ENCODE measurements around the gene RIGI. TPM values are rescaled to one million over a fixed set of nuclear protein-coding genes. Genes with fewer than 3 reads are reported as not detected.

The RIGI gene
- total and polyA plus RNA-seq, 11 donors, result 1.8 to 18.5 (median 4.2) TPM

- Histone ChIP-seq H3K4me1 (peaks cover 0 to 8% (median 0%) of the 10 kb centered on the region in 12 donors), H3K27me3 (no peaks in the 10 kb centered on the region), H3K9me3 (no peaks in the 10 kb centered on the region), H3K36me3 (peaks cover 0 to 67% (median 32%) of the 10 kb centered on the region in 9 donors), H3K4me3 (no peak overlapping the region), H3K27ac (no peak overlapping the region)
- WGBS, 4 donors, result 93 to 96% (median 95%) methylated on average over 4 of the region's 4 CpGs
- no peak for ATAC-seq
- DNase-seq, result no peak
- intact Hi-C loops (cut with DNase I), result loop anchor here in 1 of 10 donors (10.0 kb wide), 1 partner anchor 58 kb away; no protein-coding TSS in a partner anchor
- TF ChIP-seq CTCF (IDR thresholded peaks at IDR 0.05), result no peak
- no peak for TF ChIP-seq POLR2A (IDR thresholded peaks at IDR 0.05)
Observed at GRCh38 chr9:32543047-32543446, 17.1 kb upstream of the RIGI start.

DNA sequence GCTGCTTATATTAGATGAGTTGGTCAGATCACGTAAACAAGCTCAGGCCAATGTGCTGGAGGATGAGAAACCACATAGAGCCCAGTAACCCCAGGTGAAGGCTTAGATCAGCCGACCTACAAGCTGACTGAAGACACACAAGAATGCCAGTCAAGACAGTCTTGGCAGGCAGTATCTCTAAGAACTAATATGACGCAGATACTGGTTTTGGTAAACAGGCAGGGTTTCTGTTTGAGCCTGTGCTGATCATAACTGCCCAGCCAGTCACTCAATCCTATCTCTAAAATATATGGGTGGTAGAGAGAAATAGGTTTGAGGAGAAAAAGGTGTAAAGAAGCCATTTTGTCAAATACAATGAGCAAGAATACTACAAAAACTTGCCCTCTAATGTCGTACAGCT, 7.8 kb upstream of the RIGI start:
- TF ChIP-seq POLR2A (IDR thresholded peaks at IDR 0.05), result no peak
- TF ChIP-seq CTCF (IDR thresholded peaks at IDR 0.05), result no peak
- peaks cover 0 to 10% (median 0%) of the 10 kb centered on the region in 12 donors for H3K9me3 ChIP-seq
- no peak overlapping the region for H3K27ac ChIP-seq
- 95 to 97% (median 97%) methylated on average over 4 of the region's 4 CpGs for WGBS, 4 donors
- no peak overlapping the region for H3K4me3 ChIP-seq
- DNase-seq (no peak), ATAC-seq (no peak)
- H3K27me3 ChIP-seq, result no peaks in the 10 kb centered on the region
- intact Hi-C loops (cut with DNase I), result no loop called here
- peaks cover 0 to 10% (median 0%) of the 10 kb centered on the region in 9 donors for H3K36me3 ChIP-seq
- H3K4me1 ChIP-seq, result no peaks in the 10 kb centered on the region

DNA sequence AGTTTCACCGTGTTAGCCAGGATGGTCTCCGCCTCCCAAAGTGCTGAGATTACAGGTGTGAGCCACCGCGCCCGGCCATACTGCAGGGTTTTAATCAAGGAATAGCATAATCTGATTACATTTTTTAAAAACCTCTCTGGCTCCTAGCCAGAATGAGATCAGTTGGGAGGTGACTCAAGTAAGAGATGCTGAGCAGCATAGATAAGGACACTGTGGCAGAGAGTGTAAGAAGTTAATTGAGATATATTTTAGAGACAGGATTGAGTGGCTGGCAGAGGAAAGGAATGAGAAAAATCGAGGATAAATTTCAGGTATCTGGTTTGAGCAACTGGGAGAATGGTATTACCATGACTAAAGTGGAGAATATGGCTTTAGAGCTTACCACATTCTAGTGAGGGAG, 7.3 kb upstream of the RIGI start:
- Histone ChIP-seq H3K27me3 (no peaks in the 10 kb centered on the region), H3K27ac (no peak overlapping the region), H3K36me3 (peaks cover 0 to 10% (median 0%) of the 10 kb centered on the region in 9 donors), H3K4me1 (no peaks in the 10 kb centered on the region), H3K4me3 (no peak overlapping the region), H3K9me3 (peaks cover 0 to 10% (median 0%) of the 10 kb centered on the region in 12 donors)
- 96 to 98% (median 97%) methylated on average over 6 of the region's 6 CpGs for WGBS, 4 donors
- intact Hi-C loops (cut with DNase I), result no loop called here
- TF ChIP-seq POLR2A (IDR thresholded peaks at IDR 0.05) (no peak), CTCF (IDR thresholded peaks at IDR 0.05) (no peak)
- DNase-seq (no peak), ATAC-seq (no peak)

DNA sequence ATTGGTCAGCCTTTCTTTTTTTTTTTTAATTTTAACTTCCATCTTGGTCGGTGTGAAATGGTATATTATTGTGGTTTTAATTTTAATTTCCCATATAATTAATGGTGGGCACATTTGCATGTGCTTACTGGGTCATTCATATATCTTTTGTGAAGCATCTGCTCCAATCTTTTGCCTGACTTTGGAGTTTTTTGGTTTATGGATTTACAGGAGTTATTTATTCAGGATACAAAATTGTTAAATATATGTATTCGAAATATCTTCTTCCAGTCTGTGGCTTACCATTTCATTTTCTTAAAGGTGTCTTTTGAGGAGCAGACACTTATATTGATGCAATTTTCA, 682 bp upstream of the RIGI start:
- intact Hi-C loops (cut with DNase I), result loop anchor here in 7 of 10 donors (1.0 to 10.0 kb wide), 13 partner anchors 24 to 152 kb away; partner anchors contain the start of genes ACO1 (in 3 of the 7) and NDUFB6 (in 2 of the 7)
- Histone ChIP-seq H3K9me3 (peaks cover 0 to 10% (median 0%) of the 10 kb centered on the region in 12 donors), H3K4me1 (peaks cover 4 to 47% (median 24%) of the 10 kb centered on the region in 12 donors), H3K27ac (peak overlapping the region; percentile 43 to 95 (median 84)), H3K4me3 (peak overlapping the region; percentile 55 to 80 (median 72)), H3K36me3 (peaks cover 0 to 3% (median 0%) of the 10 kb centered on the region in 9 donors), H3K27me3 (no peaks in the 10 kb centered on the region)
- WGBS, 4 donors, result 17 to 21% (median 19%) methylated on average over 2 of the region's 2 CpGs
- TF ChIP-seq POLR2A (IDR thresholded peaks at IDR 0.05) (no peak), CTCF (IDR thresholded peaks at IDR 0.05) (peak in 1 of 12 donors; percentile 5)
- no peak for ATAC-seq
- no peak for DNase-seq
